IPS-20b (cell line): ENCODE measurements around the gene NELL1.
"Not testable (repeated sequence)": the region's sequence is repeated elsewhere in the genome, so short reads cannot be mapped to it uniquely, and the experiment has no call there.

ENCODE experiments used
- H3K27ac ChIP-seq: one replicate; pipeline ENCODE4 v1.5.1; 2013; ENCODE audit warnings: low read length
- H3K27me3 ChIP-seq: 2 replicates; pipeline ENCODE4 v1.6.1; 2013; ENCODE audit warnings: mild to moderate bottlenecking, low read length, inconsistent platforms; ENCODE audit not compliant: insufficient read depth
- H3K36me3 ChIP-seq: 2 replicates; pipeline ENCODE4 v1.6.1; 2013; ENCODE audit warnings: low read depth, mild to moderate bottlenecking, inconsistent platforms, low read length, moderate library complexity; ENCODE audit not compliant: insufficient read depth
- H3K4me1 ChIP-seq: 2 replicates; pipeline ENCODE4 v1.6.1; 2013; ENCODE audit warnings: mild to moderate bottlenecking, control low read depth, inconsistent platforms, low read length, moderate library complexity; ENCODE audit not compliant: insufficient read depth
- H3K4me3 ChIP-seq: 2 replicates; pipeline ENCODE4 v1.5.1; 2013; ENCODE audit warnings: mild to moderate bottlenecking, low read length, inconsistent platforms
- H3K9ac ChIP-seq: 2 replicates; pipeline ENCODE4 v1.6.1; 2013; ENCODE audit warnings: low read depth, mild to moderate bottlenecking, inconsistent platforms, low read length, moderate library complexity
- H3K9me3 ChIP-seq: 2 replicates; pipeline ENCODE4 v1.6.1; 2013; ENCODE audit warnings: mild to moderate bottlenecking, low read depth, low read length, inconsistent platforms; ENCODE audit not compliant: insufficient read depth

The NELL1 gene

DNA sequence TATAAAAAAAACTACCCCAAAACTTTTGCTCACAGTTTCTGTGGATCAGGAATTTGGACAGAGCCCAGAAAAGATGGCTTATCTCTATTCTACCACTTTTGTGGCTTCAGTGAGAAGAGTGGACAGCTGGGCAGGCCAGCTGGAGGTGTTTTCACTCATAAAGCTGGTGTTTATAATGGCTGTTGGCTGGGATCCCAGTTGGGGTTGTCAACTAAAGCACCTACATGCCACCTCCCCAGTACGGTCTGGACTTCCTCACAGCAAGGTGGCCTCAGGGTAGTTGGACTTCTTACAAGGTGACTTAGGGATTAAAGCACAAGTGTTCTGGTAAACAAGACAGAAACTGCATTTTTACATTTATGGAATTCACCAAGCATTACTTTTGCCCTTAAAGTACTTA lies 171.0 kb downstream of the NELL1 start:
- H3K9ac ChIP-seq = no peak overlapping the region
- H3K4me1 ChIP-seq = peaks cover 8% of the 10 kb centered on the region; the same call in 1 of the 2 replicates
- no peak overlapping the region for H3K27ac ChIP-seq
- no peaks in the 10 kb centered on the region for H3K27me3 ChIP-seq
- H3K9me3 ChIP-seq = no peaks in the 10 kb centered on the region
- no peaks in the 10 kb centered on the region for H3K36me3 ChIP-seq
- no peak overlapping the region for H3K4me3 ChIP-seq

GRCh38 chr11:20844216-20844615 lies 174.8 kb downstream of the NELL1 start:
- H3K4me3 ChIP-seq = no peak overlapping the region
- H3K27me3 ChIP-seq = no peaks in the 10 kb centered on the region
- H3K4me1 ChIP-seq = peaks cover 5% of the 10 kb centered on the region; the same call in 1 of the 2 replicates
- no peaks in the 10 kb centered on the region for H3K36me3 ChIP-seq
- H3K9me3 ChIP-seq = no peaks in the 10 kb centered on the region
- no peak overlapping the region for H3K9ac ChIP-seq
- no peak overlapping the region for H3K27ac ChIP-seq

GRCh38 chr11:20844630-20845029 lies 175.2 kb downstream of the NELL1 start:
- Histone ChIP-seq H3K9ac (no peak overlapping the region), H3K9me3 (no peaks in the 10 kb centered on the region), H3K36me3 (no peaks in the 10 kb centered on the region), H3K27me3 (no peaks in the 10 kb centered on the region), H3K4me3 (no peak overlapping the region), H3K4me1 (peaks cover under 1% of the 10 kb centered on the region; the same call in 1 of the 2 replicates), H3K27ac (no peak overlapping the region)

- Histone ChIP-seq H3K4me1 (no peaks in the 10 kb centered on the region), H3K27ac (no peak overlapping the region), H3K9me3 (no peaks in the 10 kb centered on the region), H3K9ac (no peak overlapping the region), H3K36me3 (no peaks in the 10 kb centered on the region), H3K4me3 (no peak overlapping the region), H3K27me3 (no peaks in the 10 kb centered on the region)
These were observed 185.0 kb downstream of the NELL1 start for GRCh38 chr11:20854215-20854955.

GRCh38 chr11:20861322-20861721 lies 191.9 kb downstream of the NELL1 start:
- no peak overlapping the region for H3K27ac ChIP-seq
- H3K9me3 ChIP-seq = no peaks in the 10 kb centered on the region
- no peaks in the 10 kb centered on the region for H3K4me1 ChIP-seq
- no peaks in the 10 kb centered on the region for H3K27me3 ChIP-seq
- H3K36me3 ChIP-seq = no peaks in the 10 kb centered on the region
- no peak overlapping the region for H3K9ac ChIP-seq
- H3K4me3 ChIP-seq = no peak overlapping the region

GRCh38 chr11:20862263-20862662 lies 192.9 kb downstream of the NELL1 start:
- not testable (repeated sequence) for H3K27me3 ChIP-seq, H3K4me3 ChIP-seq, H3K27ac ChIP-seq, H3K9ac ChIP-seq, H3K4me1 ChIP-seq, H3K36me3 ChIP-seq, H3K9me3 ChIP-seq

- Histone ChIP-seq H3K9me3 (no peaks in the 10 kb centered on the region), H3K27me3 (no peaks in the 10 kb centered on the region), H3K9ac (no peak overlapping the region), H3K27ac (no peak overlapping the region), H3K4me1 (no peaks in the 10 kb centered on the region; the same call in 1 of the 2 replicates), H3K4me3 (no peak overlapping the region), H3K36me3 (no peaks in the 10 kb centered on the region)
These were observed 195.2 kb downstream of the NELL1 start for GRCh38 chr11:20864628-20865027.

GRCh38 chr11:20865161-20865560 lies 195.8 kb downstream of the NELL1 start:
- Histone ChIP-seq H3K27ac (no peak overlapping the region), H3K36me3 (no peaks in the 10 kb centered on the region), H3K4me1 (no peaks in the 10 kb centered on the region; the same call in 1 of the 2 replicates), H3K9ac (no peak overlapping the region), H3K9me3 (no peaks in the 10 kb centered on the region), H3K27me3 (no peaks in the 10 kb centered on the region), H3K4me3 (no peak overlapping the region)

GRCh38 chr11:20869123-20869522 lies 199.7 kb downstream of the NELL1 start:
- no peaks in the 10 kb centered on the region for H3K27me3 ChIP-seq
- no peaks in the 10 kb centered on the region for H3K9me3 ChIP-seq
- no peaks in the 10 kb centered on the region for H3K36me3 ChIP-seq
- H3K9ac ChIP-seq = no peak overlapping the region
- no peaks in the 10 kb centered on the region; the same call in 1 of the 2 replicates for H3K4me1 ChIP-seq
- no peak overlapping the region for H3K4me3 ChIP-seq
- H3K27ac ChIP-seq = no peak overlapping the region

DNA sequence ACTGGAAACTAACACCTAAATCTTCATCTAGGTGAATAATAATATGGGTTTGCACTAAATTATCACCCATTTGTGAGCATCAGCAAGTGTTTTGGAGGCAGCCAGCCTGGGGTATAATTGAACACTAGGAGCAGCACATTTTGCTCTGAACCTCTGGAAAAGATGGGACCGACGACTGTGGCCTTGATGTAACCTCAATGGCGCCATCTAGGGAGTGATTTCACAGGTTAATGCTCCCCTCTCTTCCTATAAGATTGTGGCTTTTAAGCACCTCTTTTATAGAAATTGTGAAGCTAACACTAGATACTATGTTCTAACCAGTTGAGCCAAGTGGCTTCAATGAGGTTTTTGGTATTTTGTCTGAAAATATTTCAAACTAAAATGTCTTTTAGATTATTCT lies 203.7 kb downstream of the NELL1 start:
- Histone ChIP-seq H3K4me3 (no peak overlapping the region), H3K9me3 (no peaks in the 10 kb centered on the region), H3K27me3 (no peaks in the 10 kb centered on the region), H3K9ac (no peak overlapping the region), H3K36me3 (no peaks in the 10 kb centered on the region), H3K27ac (no peak overlapping the region), H3K4me1 (peaks cover 4% of the 10 kb centered on the region)

DNA sequence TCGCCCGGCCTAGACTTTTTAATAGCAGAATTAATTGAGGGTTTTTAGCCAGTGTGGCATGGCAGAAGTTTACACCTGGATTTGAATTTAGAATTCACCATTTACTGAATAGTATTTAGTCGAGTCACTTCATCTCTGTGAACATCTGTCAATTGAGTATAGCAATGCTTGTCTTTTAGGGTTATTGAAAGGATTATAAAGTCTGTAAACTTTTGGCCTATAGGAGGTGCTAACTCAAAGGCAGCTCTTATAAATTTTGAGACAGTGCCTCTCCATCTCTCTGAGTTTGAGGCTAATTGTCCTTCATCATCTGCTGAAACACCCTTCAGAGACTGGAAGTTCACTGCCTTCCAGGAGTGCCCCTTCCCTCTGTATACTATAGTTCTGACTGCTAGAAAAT lies 205.0 kb downstream of the NELL1 start:
- H3K9ac ChIP-seq = no peak overlapping the region
- H3K27me3 ChIP-seq = no peaks in the 10 kb centered on the region
- H3K36me3 ChIP-seq = no peaks in the 10 kb centered on the region
- H3K27ac ChIP-seq = no peak overlapping the region
- H3K9me3 ChIP-seq = no peaks in the 10 kb centered on the region; the same call in 1 of the 2 replicates
- H3K4me3 ChIP-seq = no peak overlapping the region
- peaks cover 4% of the 10 kb centered on the region for H3K4me1 ChIP-seq

DNA sequence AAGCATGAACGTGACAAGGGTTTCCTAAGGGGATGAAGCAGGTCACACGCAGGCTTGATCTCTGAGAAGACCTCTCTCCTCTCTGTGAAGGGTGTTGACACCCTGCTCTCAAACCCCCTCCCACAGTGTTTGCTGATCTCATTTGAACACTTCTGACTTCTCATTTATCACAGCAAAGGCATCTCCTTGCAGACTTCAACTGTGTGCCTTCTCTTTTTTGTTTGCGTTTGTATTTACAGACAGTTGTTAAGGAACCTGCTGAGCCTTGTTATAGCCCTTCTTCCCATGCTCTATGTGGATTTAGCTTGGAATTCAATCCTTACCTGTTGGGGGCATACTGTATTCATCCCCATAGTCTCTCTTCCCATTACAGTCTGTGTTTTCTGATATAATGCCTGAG lies 206.5 kb downstream of the NELL1 start:
- Histone ChIP-seq H3K36me3 (no peaks in the 10 kb centered on the region), H3K27me3 (no peaks in the 10 kb centered on the region), H3K4me3 (no peak overlapping the region), H3K9ac (no peak overlapping the region), H3K9me3 (no peaks in the 10 kb centered on the region; the same call in 1 of the 2 replicates), H3K27ac (no peak overlapping the region), H3K4me1 (peaks cover 12% of the 10 kb centered on the region)
